Body of pancreas (tissue), 4 donors: ENCODE results near the gene ZFP1. TPM values are rescaled to one million over a fixed set of nuclear protein-coding genes. Genes with fewer than 3 reads are reported as not detected.
"Not testable (repeated sequence)": the region's sequence is repeated elsewhere in the genome, so short reads cannot be mapped to it uniquely, and the experiment has no call there.

Experiments used
- ATAC-seq: fragments of 150-250 bp; one replicate; pipeline ENCODE4 v1.9.1; 2016
- DNase-seq, 4 donors: peaks; one replicate each; pipeline ENCODE4 v3.0.0-alpha.2; 2019
- H3K27ac ChIP-seq, 4 donors: fragments of 200-600 bp; sonication (generic); 1 replicate in 3 of 4; 2 replicates in 1 of 4; pipeline versions ENCODE4 v1.5.1 to v1.6.1; 2016 to 2019; ENCODE audit warnings: mild to moderate bottlenecking in 1 of 4, mixed read lengths in 1 of 4, moderate library complexity in 1 of 4
- H3K27me3 ChIP-seq, 2 donors: fragments of 200-600 bp; sonication (generic); one replicate each; pipeline ENCODE4 v1.6.0; 2016; ENCODE audit warnings: mild to moderate bottlenecking in 1 of 2
- H3K36me3 ChIP-seq, 2 donors: fragments of 200-600 bp; sonication (generic); replicated peaks in 1 of 2; 2 replicates each; pipeline ENCODE4 v1.5.1; 2016; ENCODE audit warnings: low read depth in 2 of 2; ENCODE audit not compliant: insufficient read depth in 1 of 2
- H3K4me1 ChIP-seq: fragments of 200-600 bp; sonication (generic); one replicate; pipeline ENCODE4 v1.6.0; 2016
- H3K4me3 ChIP-seq, 2 donors: fragments of 200-600 bp; sonication (generic); 1 replicate in 1 of 2; 2 replicates in 1 of 2; pipeline ENCODE4 v1.5.1; 2016 to 2019
- H3K9me3 ChIP-seq, 3 donors: fragments of 200-600 bp; sonication (generic); 1 replicate in 2 of 3; 2 replicates in 1 of 3; pipeline ENCODE4 v1.5.1; 2016
- POLR2A ChIP-seq, 3 donors: fragments of 450-650 bp; IDR thresholded peaks; one replicate each; pipeline ENCODE4 v1.6.1; 2016; ENCODE audit warnings: antibody characterized with exemption in 3 of 3, mild to moderate bottlenecking in 2 of 3
- WGBS, 2 donors: methylation state at CpG; one replicate each; pipeline ENCODE4 v1.1.5; 2017; 5-methylcytosine and 5-hydroxymethylcytosine counted together
- intact Hi-C: fragments of 100-400 bp; cut with DNase I; formaldehyde crosslinking; loops from one replicate; pipeline ENCODE4 v1.15.1; 2023
- total RNA-seq, 2 donors: library from RNA; depleted of rRNA; stranded (reverse); fragments of >200 nt; gene quantifications; one replicate each; pipeline ENCODE4 v1.1.0, GENCODE V29; 2016
- TF ChIP-seq, protein P1 (sequence below), 7 experiments: fragments of 450-650 bp in 4 of 7; fragments of 200-600 bp in 3 of 7; sonication (generic) in 3 of 7; IDR thresholded peaks; one replicate each; pipeline ENCODE4 v1.5.1; 2016 to 2019; ENCODE audit warnings: antibody characterized with exemption in 7 of 7

The ZFP1 gene
- total RNA-seq, 2 donors from 2014 or later, result 1.6 to 3.4 TPM

DNA sequence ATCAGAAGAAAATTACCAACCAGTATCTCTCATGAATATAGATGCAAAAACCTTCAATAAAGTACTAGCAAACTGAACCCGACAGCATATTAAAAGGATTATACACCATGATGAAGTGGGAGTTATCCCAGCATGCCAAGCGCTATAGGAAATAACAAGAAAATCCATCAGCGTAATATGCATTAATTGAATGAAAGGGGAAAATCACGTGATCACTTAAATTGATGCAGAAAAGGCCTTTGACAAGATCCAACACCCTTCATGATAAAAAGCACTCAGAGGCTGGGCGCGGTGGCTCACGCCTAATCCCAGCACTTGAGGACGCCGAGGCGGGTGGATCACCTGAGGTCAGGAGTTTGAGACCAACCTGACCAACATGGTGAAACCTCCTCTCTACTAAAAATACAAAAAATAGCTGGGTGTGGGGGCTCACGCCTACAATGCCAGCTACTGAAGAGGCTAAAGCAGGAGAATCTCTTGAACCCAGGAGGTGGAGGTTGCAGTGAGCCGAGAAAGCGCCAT, 53.8 kb downstream of the ZFP1 start:
- Histone ChIP-seq H3K27me3 (no peaks in the 10 kb centered on the region), H3K36me3 (no peaks in the 10 kb centered on the region), H3K4me3 (no peak overlapping the region), H3K9me3 (no peaks in the 10 kb centered on the region), H3K27ac (peak overlapping the region in 2 of 4 donors; percentile 45 to 69), H3K4me1 (peaks cover 10% of the 10 kb centered on the region)
- peak in 3 of 4 donors; percentile 35 to 50 (median 39) for DNase-seq
- no peak for ATAC-seq
- intact Hi-C loops, result no loop called here
- 89 to 91% methylated on average over 13 of the region's 13 CpGs for WGBS, 2 donors
- no peak for TF ChIP-seq POLR2A (IDR thresholded peaks at IDR 0.05)
- TF ChIP-seq, protein P1, sequence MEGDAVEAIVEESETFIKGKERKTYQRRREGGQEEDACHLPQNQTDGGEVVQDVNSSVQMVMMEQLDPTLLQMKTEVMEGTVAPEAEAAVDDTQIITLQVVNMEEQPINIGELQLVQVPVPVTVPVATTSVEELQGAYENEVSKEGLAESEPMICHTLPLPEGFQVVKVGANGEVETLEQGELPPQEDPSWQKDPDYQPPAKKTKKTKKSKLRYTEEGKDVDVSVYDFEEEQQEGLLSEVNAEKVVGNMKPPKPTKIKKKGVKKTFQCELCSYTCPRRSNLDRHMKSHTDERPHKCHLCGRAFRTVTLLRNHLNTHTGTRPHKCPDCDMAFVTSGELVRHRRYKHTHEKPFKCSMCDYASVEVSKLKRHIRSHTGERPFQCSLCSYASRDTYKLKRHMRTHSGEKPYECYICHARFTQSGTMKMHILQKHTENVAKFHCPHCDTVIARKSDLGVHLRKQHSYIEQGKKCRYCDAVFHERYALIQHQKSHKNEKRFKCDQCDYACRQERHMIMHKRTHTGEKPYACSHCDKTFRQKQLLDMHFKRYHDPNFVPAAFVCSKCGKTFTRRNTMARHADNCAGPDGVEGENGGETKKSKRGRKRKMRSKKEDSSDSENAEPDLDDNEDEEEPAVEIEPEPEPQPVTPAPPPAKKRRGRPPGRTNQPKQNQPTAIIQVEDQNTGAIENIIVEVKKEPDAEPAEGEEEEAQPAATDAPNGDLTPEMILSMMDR (IDR thresholded peaks at IDR 0.05), result no peak

DNA sequence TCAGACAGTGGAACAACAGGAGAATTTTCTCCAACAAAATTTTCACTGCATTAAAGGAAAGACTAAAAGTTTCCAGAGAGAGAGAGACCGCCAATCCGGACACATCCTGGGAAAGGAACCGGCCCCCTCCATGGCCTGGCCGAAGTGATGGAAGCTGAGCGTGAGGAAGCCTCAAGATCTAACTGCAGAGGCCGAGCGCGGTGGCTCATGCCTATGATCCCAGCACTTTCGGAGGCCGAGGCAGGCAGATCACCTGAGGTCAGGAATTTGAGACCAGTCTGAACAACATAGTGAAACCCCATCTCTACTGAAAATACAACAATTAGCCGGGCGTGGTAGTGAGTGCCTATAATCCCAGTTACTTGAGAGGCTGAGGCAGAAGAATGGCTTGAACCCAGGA, 54.8 kb downstream of the ZFP1 start:
- peak in 3 of 4 donors; percentile 37 to 45 (median 41) for DNase-seq
- Histone ChIP-seq H3K36me3 (no peaks in the 10 kb centered on the region), H3K4me1 (peaks cover 20% of the 10 kb centered on the region), H3K9me3 (no peaks in the 10 kb centered on the region), H3K4me3 (no peak overlapping the region), H3K27me3 (no peaks in the 10 kb centered on the region), H3K27ac (peak overlapping the region in 3 of 4 donors; percentile 4 to 45 (median 14))
- WGBS, 2 donors, result 87 to 89% methylated on average over 12 of the region's 12 CpGs
- no peak for ATAC-seq
- TF ChIP-seq, protein P1 (IDR thresholded peaks at IDR 0.05), result no peak
- peak in 2 of 3 donors; percentile 10 for TF ChIP-seq POLR2A (IDR thresholded peaks at IDR 0.05)
- intact Hi-C loops, result no loop called here

DNA sequence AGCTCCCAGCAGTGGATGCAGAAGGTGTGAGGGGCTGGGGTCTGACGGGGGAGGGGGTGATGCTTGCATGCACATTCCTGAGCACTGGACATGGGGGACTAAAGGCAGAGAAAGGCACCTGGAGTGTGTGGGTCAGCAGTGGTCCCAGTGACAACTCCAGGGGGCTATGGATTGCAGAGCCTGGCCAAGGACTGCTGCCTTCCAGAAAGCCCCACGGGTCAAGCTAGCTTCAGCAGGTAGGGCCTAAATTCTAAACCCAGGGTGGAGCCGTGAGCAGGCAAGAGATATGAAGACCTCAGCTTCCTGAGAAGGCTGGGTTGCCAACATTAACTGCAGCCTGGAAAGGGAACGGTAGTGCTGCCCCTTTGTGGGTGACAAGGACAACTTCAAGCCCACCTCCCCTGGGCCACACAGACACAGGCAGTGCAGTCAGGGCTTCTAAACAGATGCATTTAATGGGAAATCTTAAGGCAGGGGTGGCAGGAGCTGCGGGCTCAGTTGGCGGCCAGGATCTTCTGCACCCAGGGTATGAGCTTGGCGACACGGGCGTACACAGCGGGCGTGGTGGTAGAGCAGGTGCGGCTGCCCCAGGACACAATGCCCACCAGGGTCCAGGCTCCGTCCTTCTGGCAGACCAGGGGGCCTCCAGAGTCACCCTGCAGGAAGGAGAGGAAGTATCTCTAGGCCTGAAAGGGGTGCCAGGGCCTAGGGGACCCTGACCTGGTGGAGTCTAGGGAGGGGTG, 55.5 kb downstream of the ZFP1 start:
- TF ChIP-seq, protein P1 (IDR thresholded peaks at IDR 0.05), result no peak
- peak in 2 of 3 donors; percentile 55 to 65 for TF ChIP-seq POLR2A (IDR thresholded peaks at IDR 0.05)
- peak in 3 of 4 donors; percentile 54 to 65 (median 62) for DNase-seq
- ATAC-seq, result no peak
- WGBS, 2 donors, result 77 to 87% methylated on average over 6 to 13 of the region's 13 CpGs
- no peaks in the 10 kb centered on the region for H3K9me3 ChIP-seq
- intact Hi-C loops, result no loop called here
- H3K36me3 ChIP-seq, result no peaks in the 10 kb centered on the region
- H3K4me1 ChIP-seq, result peaks cover 27% of the 10 kb centered on the region
- H3K27ac ChIP-seq, result peak overlapping the region; percentile 45 to 74 (median 58)
- no peak overlapping the region for H3K4me3 ChIP-seq
- H3K27me3 ChIP-seq, result no peaks in the 10 kb centered on the region

DNA sequence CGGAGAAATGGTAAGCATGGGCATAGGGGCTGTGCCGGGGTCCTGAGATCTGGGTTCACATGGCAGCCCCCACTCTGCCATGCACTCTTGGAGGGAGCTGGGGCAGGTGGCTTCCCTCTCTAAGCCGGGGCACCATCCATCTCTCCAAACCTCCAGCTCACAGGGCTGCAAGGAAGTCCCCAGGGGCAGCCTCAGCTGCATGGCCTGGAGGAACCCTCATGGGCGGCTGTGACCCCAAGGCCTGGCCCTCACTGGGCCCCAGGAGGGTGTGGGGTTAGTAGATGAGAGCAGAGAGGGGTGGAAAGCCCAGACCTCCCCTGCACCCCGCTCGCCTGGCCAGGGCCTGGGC, 56.1 kb downstream of the ZFP1 start:
- H3K4me3 ChIP-seq, result no peak overlapping the region
- peak overlapping the region; percentile 45 to 74 (median 58) for H3K27ac ChIP-seq
- 84 to 100% methylated on average over 1 to 4 of the region's 6 CpGs for WGBS, 2 donors
- no peaks in the 10 kb centered on the region for H3K9me3 ChIP-seq
- peaks cover 33% of the 10 kb centered on the region for H3K4me1 ChIP-seq
- peak; percentile 42 to 50 (median 43) for TF ChIP-seq POLR2A (IDR thresholded peaks at IDR 0.05)
- TF ChIP-seq, protein P1 (IDR thresholded peaks at IDR 0.05), result no peak
- ATAC-seq (no peak), DNase-seq (peak in 2 of 4 donors; percentile 47 to 49)
- intact Hi-C loops, result no loop called here
- H3K36me3 ChIP-seq, result no peaks in the 10 kb centered on the region
- H3K27me3 ChIP-seq, result no peaks in the 10 kb centered on the region

DNA sequence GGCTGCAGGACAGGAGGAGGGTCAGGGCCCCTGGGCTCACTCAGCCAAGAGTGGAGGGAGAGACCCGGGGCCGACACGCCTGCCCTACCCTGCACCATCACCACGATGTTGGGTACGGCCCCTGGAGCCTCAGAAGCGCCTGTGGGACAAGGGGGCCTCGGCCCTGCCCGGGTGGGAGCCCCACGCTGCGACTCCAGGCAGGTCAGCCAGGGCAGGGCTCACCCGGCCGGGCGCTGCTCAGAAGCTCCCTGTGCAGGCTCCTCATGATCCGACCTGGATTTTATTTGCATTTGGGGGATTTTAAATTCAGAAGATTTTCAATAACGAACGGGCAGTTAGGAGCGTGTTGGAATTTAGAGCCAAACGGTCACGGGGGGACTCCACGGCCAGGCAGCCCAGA, 56.6 kb downstream of the ZFP1 start:
- DNase-seq, H3K9me3 ChIP-seq, H3K27ac ChIP-seq, H3K36me3 ChIP-seq, ATAC-seq, H3K27me3 ChIP-seq, intact Hi-C loops, H3K4me3 ChIP-seq: not testable (repeated sequence)
- no CpG with 5 or more reads among the region's 20 CpGs for WGBS, 2 donors
- peaks cover 38% of the 10 kb centered on the region for H3K4me1 ChIP-seq

GRCh38 chr16:75205438-75205837, 57.1 kb downstream of the ZFP1 start:
- ATAC-seq (peak; percentile 8), DNase-seq (peak in 1 of 4 donors; percentile 13)
- H3K27me3 ChIP-seq, H3K9me3 ChIP-seq, H3K27ac ChIP-seq, H3K36me3 ChIP-seq, H3K4me3 ChIP-seq, intact Hi-C loops: not testable (repeated sequence)
- peaks cover 43% of the 10 kb centered on the region for H3K4me1 ChIP-seq
- no CpG with 5 or more reads among the region's 19 CpGs for WGBS, 2 donors
